GM11168 (cell line): ENCODE results near the gene PDE4D.

Experiments
- in situ Hi-C: fragments of 300-500 bp; cut with MboI; formaldehyde crosslinking; loops from one replicate; pipeline ENCODE4 v1.12.0; 2022; ENCODE audit warnings: low sequenced_read_pairs; ENCODE audit not compliant: unreplicated experiment

Gene PDE4D

GRCh38 chr5:59673438-59674058 lies 220.0 kb downstream of the PDE4D start:
- in situ Hi-C loops, result no loop called here

DNA sequence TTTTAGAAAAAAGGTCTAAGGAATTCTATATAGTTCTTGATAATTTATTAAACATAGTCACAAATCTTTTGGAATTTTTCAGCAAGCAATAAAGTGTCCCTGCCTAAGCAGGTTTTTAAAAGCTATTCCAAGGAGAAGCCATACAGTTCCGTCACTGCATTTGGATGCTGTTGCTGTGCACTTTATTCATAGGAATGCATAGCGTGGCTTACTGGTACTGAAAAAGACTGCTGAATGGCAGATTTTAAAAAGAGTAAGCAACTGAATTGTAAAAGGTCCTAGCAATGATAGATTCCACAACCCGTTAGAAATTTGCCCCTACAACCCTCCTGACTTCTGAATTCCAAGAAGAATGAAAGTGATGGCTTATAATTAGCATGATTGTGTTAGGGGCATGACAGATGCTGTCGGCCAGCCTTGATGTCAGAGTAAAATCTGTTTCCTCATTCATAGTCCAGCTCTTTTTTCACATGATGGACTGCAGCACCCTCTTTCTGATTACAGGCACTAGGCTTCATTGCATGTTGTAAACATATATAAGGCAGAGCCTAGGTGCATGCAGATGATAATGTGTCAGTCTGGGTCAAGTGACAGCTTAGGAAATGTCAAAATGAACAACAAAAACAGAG lies 227.0 kb downstream of the PDE4D start:
- in situ Hi-C loops, result loop anchor here (5.0 kb wide), 1 partner anchor 169 kb away; no protein-coding TSS in a partner anchor

DNA sequence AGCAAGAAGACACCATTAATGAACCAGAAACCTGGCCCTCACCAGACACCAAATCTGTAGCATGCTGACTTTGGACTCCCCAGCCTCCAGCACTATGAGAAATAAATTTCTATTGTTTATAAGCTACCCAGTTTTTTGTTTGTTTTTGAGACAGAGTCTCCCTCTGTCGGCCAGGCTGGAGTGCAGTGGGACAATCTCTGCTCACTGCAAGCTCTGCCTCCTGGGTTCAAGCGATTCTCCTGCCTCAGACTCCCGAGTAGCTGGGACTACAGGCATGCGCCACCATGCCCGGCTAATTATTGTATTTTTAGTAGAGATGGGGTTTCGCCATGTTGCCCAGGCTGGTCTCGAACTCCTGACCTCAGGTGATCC lies 227.7 kb downstream of the PDE4D start:
- in situ Hi-C loops, result loop anchor here (5.0 kb wide), 1 partner anchor 169 kb away; no protein-coding TSS in a partner anchor

- in situ Hi-C loops, result loop anchor here (5.0 kb wide), 1 partner anchor 168 kb away; no protein-coding TSS in a partner anchor
These were observed 228.3 kb downstream of the PDE4D start for GRCh38 chr5:59665086-59665831.

DNA sequence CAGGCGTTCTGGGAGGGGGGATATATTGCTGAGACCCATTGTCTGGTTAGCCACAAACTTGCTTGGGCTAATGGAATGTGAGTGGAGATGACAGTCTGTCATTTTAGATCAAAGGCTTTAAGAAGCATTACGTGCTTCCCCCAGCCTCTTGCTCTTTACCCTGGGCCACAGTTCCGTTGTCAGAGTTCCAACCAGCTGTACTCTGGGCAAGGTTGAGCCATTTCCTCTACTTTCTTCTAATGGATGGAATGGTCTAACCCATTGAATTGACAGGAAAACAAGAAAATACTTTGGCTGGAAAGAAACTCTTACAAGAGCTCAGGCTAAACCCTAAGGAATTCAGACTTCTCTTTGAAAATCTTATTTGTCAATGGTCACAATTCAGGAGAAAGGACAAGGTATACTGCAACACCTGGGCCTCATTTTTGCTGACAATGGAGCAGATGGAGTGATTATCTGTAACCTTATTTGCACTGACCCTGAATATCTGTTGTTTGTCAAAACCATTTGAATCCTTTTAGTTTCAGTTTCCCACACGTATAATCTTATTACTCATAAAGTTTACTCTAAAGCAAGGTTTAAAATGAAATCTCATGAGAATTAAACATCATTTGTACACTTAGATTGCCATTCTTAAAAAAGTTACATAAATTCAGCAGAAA lies 231.4 kb downstream of the PDE4D start:
- in situ Hi-C loops, result no loop called here

DNA sequence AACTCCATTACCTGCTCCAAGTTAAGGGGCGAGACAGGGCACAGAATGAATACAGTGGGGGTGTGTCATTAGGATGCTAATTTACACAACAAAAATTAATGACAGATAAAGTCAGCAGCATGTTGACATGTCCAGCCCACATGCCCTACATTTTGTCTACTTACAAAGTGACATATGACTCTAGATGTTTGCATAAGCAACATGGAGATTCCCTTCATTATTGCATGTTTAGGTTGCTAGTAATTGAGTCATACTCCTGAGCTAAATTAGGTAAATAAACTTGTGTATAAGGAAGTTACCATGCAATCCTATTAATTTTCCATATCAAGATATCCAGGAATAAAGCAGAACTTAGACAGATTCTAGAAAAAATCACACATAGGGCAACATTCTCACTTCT lies 232.2 kb downstream of the PDE4D start:
- in situ Hi-C loops, result no loop called here

DNA sequence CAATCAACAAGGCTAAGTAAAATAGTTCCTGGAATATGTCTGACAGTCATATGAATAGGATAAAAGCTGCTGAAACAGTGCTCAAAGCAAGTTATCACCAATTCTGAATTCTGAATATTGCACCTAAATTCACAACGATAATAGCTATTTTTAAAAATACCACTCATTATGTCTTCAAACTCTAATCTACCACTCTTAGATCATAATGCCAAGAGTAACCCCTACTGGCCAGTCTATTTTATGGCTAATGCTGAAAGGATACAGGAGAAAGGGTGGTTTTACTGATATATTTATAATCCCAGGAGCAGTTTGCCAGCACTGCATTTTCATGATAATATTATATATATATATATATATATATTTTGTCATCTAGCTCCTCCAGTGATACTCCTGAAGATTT lies 232.8 kb downstream of the PDE4D start:
- in situ Hi-C loops, result no loop called here

DNA sequence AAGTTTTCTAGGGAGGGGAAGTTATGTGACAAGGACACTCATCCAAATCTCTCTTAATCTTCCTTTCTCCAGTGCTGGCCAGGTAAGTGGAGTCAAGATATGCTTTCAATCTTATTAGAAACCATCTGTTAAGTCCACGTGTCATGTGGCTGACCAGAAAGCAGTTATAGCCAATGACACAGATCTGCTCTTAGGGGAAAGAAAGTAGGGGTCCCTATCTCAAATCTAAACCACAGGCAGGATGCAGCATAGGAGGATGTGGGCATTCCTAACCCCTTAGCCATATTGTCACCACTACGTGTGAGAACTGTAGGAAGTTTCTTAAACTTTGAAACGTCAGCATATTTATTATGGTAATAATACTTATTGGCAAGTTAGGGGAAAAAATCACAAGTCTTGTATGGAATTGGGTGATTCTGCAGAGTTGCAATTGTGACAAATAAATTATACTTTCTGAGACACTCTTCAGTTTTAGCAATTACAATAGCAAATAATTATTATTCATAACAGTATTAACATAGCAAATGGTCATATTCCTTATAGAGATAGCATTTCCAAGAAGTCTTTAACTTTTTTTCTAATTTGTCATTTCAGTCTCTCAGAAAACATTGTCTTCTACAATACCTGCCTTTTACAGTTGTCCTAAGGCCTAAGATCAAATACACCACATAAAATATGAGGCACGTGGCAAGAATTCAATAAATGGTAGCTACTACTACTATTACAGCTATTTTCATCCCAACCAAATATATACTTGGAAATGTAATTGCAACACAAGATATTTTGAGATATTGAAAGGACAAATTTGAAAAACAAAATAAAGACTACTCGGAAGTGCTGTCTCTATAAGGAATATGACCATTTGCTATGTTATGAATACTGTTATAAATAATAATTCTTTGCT lies 236.9 kb downstream of the PDE4D start:
- in situ Hi-C loops, result no loop called here

- in situ Hi-C loops, result no loop called here
These were observed 237.7 kb downstream of the PDE4D start for GRCh38 chr5:59655693-59656309.

- in situ Hi-C loops, result no loop called here
These were observed 238.8 kb downstream of the PDE4D start for GRCh38 chr5:59654691-59655090.

DNA sequence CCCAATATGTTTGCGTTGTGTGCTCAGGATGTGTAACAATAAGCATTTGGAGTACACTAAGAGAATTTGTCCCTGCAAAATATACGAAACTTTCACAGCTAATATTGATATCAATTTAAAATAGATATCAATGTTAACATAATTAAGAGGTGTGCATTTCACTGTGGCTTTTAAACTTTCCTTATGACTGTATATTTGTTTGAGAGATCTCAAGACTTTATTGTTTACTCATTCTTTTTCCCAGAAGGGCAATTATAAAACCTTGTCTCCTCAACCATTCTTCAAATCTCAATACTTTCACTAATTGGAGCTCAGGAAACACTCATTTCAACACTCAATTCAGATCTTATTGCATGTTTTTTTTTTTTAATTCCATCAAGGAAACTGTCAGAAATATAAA lies 241.1 kb downstream of the PDE4D start:
- in situ Hi-C loops, result no loop called here

- in situ Hi-C loops, result no loop called here
These were observed 244.3 kb downstream of the PDE4D start for GRCh38 chr5:59648949-59649921.

DNA sequence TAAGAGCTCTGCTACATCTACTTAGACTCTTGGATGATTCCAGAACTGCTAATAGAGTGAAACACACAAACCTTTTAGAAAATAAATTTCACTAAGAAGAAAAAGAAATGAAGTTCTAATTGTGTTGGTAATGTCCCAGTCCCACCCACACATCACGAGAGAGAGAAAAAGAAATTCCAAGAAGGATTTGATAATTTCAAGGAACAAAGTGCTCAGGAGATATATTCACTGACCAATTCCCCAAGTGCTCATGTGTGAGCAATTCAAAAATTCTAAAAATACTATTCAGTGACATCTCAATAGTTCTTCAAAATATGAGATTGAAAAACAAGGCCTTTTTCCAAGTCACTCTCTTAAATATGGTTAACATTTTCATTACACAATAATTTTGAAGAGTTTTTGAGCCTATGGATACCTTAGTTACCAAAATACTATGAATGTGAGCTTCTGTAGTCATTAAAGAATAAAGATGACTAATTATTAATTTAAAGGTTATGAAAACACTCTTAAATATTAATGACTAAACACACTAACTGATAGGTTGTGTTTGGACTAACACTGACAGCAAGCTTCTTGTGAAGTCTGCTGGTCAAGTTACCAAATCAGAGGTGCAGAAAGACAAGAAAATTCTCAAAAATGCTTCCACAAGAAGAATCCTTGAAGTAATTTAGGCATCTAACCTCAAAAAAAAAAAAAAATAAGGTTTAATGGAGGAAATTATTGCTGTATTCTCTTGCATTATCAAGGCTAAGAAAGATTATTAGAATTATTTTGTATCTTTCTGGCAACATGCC lies 245.3 kb downstream of the PDE4D start:
- in situ Hi-C loops, result no loop called here

DNA sequence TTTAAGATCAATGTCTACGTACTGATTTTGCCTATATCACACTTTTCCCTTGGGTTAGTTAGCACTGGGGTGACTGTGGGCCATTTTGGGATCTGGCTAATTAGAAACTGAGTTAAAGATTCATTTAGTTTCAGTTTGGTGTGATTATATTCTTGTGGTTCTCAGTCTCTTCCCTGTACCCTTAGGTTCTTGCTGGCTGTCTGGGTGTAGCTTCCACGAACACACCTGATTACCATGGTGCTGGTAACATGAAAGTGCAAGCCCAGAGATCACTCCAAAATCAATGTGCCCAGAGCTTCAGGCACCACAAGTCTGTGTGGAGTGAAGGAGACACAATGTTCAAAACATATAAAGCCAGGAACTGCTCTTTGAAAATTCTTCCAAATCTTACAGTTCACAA lies 248.1 kb downstream of the PDE4D start:
- in situ Hi-C loops, result no loop called here

- in situ Hi-C loops, result no loop called here
These were observed 253.1 kb downstream of the PDE4D start for GRCh38 chr5:59640411-59640810.

DNA sequence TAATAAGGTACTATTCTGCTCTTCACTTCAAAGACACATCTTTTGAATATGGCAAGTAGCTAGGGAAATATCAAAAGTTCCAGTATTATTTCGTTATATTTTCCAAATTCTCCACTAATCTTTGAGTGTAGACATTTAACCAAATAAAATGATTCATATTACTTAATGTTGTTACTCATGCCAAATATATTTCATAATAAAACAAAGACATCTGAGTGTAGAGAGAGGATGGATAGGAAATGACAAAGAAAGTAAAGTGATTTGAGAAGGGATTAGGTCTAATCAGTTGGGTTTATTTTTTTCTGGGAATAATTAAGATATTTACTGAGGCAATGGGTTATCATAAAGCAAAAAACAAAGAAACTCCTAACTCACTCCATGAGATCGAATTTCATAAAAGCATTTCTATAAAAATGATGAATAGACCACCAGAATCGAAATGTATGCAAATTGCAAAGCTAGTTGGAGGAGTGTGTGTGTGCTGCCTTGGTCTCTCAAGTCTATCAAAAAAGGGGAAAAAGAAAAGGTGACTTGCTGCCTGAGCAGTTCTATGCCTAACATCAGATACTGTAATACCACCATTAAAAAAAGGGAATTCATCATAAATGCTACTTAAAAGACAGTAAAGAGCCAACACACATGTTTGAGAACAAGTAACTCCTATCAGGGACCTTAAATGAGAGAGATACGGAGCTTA lies 255.5 kb downstream of the PDE4D start:
- in situ Hi-C loops, result no loop called here

GRCh38 chr5:59629561-59629960 lies 264.0 kb downstream of the PDE4D start:
- in situ Hi-C loops, result no loop called here
